ENCODE results near the gene CFAP157.

CFAP157 gene

DNA sequence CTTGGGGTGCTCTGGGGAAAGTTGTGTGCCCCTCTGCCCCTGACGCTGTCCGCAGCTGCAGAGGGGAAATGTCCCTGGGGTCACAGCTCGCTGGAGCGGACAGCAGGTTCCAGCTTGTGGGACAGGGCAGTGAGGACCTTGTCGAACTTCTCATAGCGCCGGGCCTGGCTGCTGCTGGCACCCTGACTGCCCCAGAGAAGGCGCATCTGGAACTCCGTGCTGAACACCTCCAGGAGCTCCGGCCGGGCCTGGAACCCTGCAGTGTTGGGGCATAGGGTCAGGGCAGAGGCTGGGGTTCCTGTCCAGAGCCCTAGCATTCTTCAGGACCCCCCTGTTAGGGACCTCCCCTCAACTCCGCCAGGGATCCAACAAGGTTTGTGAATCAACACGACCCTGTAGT, 31.9 kb downstream of the CFAP157 start:
- Histone ChIP-seq H3K27me3 (ENCODE audit: control insufficient read depth in 1 of 2, insufficient read depth in 2 of 2, low read length in 2 of 2) (peaks cover 6 to 15% of the 10 kb centered on the region in 2 donors), H3K4me1 (ENCODE audit: control insufficient read depth, insufficient read depth, low read length) (peaks cover 23% of the 10 kb centered on the region), H3K9me3 (ENCODE audit: control insufficient read depth in 2 of 2, low read length in 2 of 2) (no peaks in the 10 kb centered on the region), H3K9ac (ENCODE audit: low read length in 2 of 2) (no peak overlapping the region), H3K4me3 (ENCODE audit: low read length in 2 of 2) (no peak overlapping the region), H3K27ac (ENCODE audit: low read length) (no peak overlapping the region), H3K36me3 (ENCODE audit: control insufficient read depth in 2 of 2, insufficient read depth in 2 of 2, low read length in 2 of 2) (no peaks in the 10 kb centered on the region)

DNA sequence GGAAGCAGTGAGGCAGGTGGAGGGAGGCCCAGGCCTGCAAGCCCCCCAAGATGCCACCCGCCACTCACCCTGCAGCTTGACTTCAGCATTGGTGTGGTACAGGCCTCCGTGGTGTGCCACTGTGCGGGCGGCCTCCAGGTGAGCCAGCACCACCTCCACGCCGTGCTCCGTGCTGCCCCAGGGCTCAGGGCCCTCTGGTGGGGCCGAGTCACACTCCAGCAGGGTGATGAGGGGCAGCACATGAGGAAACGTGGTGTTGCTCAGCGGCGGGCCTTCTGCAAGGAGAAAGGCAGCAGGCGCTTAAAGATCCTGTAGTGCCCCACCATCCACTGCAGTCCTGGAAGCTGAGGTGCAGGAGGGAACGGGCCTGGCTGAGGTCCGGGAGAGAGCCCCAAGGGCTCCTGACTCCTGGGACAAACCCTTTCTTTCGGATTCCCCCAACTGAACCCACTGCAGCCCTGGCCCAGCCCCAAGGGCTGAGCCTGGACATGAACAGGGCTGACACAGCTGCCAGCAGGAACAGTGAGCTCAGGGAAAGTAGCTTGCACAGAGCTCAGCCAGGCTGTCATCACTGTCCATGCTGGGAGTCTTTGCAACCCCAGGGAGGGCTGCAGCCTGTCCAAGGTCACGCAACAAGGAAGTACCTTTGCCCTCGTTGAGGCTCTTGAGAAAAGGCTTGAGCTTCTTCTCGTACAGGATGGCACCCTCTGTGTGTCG, 33.0 kb downstream of the CFAP157 start:
- no peaks in the 10 kb centered on the region for H3K36me3 ChIP-seq (ENCODE audit: control insufficient read depth in 2 of 2, insufficient read depth in 2 of 2, low read length in 2 of 2)

DNA sequence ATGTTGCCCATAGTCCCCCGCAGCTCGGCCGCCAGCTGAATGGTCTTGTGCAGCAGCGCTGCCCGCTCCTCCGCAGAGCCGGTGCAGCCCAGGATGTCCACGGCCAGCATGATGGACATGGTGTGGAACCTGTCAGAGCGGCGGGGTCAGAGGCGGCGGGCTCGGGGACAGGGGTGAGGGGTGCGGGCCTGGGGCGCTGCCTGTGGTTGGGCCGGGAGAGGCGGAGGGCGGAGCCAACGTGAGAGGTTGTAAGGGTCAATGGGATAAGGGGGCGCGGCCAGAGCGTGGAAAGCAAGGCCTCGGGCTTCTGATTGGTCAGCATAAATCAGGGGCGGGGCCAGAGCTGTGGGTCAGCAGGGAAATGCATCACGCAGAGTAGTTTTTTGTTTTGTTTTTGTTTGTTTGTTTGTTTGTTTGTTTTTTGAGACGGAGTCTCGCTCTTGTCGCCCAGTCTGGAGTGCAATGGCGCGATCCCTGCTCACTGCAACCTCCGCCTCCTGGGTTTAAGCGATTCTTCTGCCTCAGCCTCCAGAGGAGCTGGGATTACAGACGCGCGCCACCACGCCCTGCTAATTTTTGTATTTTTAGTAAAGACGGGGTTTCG, 35.1 kb downstream of the CFAP157 start:
- H3K36me3 ChIP-seq (ENCODE audit: control insufficient read depth in 2 of 2, insufficient read depth in 2 of 2, low read length in 2 of 2) = no peaks in the 10 kb centered on the region
- no peaks in the 10 kb centered on the region for H3K9me3 ChIP-seq (ENCODE audit: control insufficient read depth in 2 of 2, low read length in 2 of 2)
- peaks cover 12 to 15% of the 10 kb centered on the region in 2 donors for H3K27me3 ChIP-seq (ENCODE audit: control insufficient read depth in 1 of 2, insufficient read depth in 2 of 2, low read length in 2 of 2)
- no peak overlapping the region for H3K27ac ChIP-seq (ENCODE audit: low read length)
- no peak overlapping the region for H3K9ac ChIP-seq (ENCODE audit: low read length in 2 of 2)
- peaks cover 8% of the 10 kb centered on the region for H3K4me1 ChIP-seq (ENCODE audit: control insufficient read depth, insufficient read depth, low read length)
- H3K4me3 ChIP-seq (ENCODE audit: low read length in 2 of 2) = no peak overlapping the region

More for the DNA sequence above, 33.0 kb downstream of the CFAP157 start:
- H3K9me3 ChIP-seq (ENCODE audit: control insufficient read depth in 2 of 2, low read length in 2 of 2) = no peaks in the 10 kb centered on the region
- H3K4me1 ChIP-seq (ENCODE audit: control insufficient read depth, insufficient read depth, low read length) = peaks cover 14% of the 10 kb centered on the region
- H3K9ac ChIP-seq (ENCODE audit: low read length in 2 of 2) = no peak overlapping the region
- peaks cover 12 to 15% of the 10 kb centered on the region in 2 donors for H3K27me3 ChIP-seq (ENCODE audit: control insufficient read depth in 1 of 2, insufficient read depth in 2 of 2, low read length in 2 of 2)
- H3K27ac ChIP-seq (ENCODE audit: low read length) = peak overlapping the region; percentile 2
- H3K4me3 ChIP-seq (ENCODE audit: low read length in 2 of 2) = no peak overlapping the region

DNA sequence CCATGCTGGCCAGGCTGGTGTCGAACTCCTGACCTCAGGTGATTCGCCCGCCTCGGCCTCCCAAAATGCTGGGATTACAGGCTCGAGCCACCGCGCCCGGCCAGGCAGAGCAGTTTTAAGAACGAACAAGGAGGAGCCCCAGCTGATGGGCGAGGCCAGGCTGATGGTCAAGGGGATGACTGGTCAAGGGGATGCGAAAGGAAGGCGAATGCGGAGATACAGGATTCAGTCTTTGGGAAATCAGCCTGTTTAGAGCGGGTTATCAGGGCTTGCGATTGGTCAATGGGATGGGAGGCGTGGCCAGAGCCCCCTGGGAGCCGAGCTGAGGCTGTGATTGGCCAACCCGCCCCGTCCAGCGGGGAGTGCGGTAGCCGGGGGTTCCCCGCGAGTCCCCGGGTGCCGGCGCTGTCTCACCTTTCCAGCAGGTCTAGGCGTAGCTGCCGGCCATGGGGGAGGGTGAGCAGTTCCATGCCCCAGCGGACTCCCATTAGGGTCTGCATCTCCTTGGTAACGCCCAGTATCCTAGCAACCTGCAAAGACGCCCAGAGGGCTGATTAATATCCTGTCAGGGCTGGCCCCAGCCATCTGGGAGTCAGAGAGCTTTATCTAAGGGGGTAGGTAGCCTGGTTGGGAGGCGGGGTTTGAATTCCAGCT, 35.8 kb downstream of the CFAP157 start:
- H3K4me1 ChIP-seq (ENCODE audit: control insufficient read depth, insufficient read depth, low read length) = peaks cover 8% of the 10 kb centered on the region
- H3K27me3 ChIP-seq (ENCODE audit: control insufficient read depth in 1 of 2, insufficient read depth in 2 of 2, low read length in 2 of 2) = peaks cover 12 to 15% of the 10 kb centered on the region in 2 donors
- no peaks in the 10 kb centered on the region for H3K9me3 ChIP-seq (ENCODE audit: control insufficient read depth in 2 of 2, low read length in 2 of 2)
- no peak overlapping the region for H3K27ac ChIP-seq (ENCODE audit: low read length)
- H3K9ac ChIP-seq (ENCODE audit: low read length in 2 of 2) = no peak overlapping the region
- H3K36me3 ChIP-seq (ENCODE audit: control insufficient read depth in 2 of 2, insufficient read depth in 2 of 2, low read length in 2 of 2) = no peaks in the 10 kb centered on the region
- H3K4me3 ChIP-seq (ENCODE audit: low read length in 2 of 2) = no peak overlapping the region

DNA sequence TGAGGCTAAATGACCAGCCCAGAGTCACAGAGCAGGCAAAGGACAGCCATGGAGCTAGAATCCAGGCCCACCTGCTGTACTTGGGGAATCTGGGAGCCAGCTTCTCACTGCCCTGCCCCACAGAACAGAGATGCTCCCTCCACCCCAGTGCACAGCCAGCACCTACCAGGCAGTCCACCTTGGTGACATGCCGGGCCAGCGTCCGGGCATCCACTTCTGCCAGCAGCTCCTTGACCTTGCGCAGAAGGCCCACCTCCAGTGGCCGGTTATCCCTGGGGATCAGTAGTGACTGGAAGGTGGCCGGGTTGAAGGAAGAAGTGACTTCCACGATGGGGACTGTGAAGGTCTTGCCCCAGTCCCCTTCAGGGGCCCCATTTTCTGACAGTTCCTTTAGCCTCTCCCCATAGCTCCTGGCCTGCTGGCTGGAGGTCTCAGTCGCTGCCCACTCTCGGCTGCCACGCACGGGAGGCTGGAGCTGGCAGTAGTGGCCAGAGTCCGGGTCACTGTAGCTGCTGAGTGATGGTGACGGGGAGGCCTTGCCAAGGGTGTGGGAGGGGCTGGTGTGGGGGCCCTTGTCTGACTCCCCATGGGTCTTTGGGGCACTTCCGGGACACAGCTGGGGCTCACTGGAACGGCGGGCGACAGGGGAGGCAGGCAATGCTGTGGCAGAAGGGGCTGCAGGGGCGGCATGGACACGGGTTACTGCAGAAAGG, 37.8 kb downstream of the CFAP157 start:
- no peaks in the 10 kb centered on the region for H3K36me3 ChIP-seq (ENCODE audit: control insufficient read depth in 2 of 2, insufficient read depth in 2 of 2, low read length in 2 of 2)

DNA sequence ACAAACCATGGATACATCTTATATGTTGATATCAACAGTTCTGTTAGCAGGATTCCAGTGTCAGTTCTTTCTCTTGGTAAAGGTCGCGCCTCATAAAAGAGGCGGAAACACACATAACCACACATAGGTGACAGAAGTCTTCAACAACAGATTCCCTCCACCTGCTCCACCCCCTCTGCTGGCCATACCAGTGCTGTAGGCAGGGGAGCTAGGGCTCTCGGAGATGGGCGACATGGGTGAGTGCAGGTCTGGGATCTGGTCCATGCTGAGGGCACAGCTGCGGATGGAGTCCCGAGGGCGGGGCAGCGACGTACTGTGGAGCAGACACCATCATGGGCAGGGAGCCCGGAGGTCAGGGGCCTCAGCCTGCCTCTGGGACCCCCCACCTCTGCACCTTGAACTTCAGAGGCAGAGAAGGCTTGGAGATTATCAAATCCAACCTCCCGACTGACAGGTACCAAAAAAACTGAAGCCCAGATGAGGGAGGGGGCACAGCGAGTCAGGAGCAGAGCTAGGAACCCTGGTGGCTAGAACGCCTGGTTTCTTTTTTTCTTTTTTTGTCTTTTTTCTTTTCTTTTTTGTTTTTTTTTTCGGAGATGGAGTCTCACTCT, 40.3 kb downstream of the CFAP157 start:
- Histone ChIP-seq H3K36me3 (ENCODE audit: control insufficient read depth in 2 of 2, insufficient read depth in 2 of 2, low read length in 2 of 2) (no peaks in the 10 kb centered on the region), H3K4me1 (ENCODE audit: control insufficient read depth, insufficient read depth, low read length) (no peaks in the 10 kb centered on the region), H3K9me3 (ENCODE audit: control insufficient read depth in 2 of 2, low read length in 2 of 2) (no peaks in the 10 kb centered on the region), H3K27ac (ENCODE audit: low read length) (no peak overlapping the region), H3K27me3 (ENCODE audit: control insufficient read depth in 1 of 2, insufficient read depth in 2 of 2, low read length in 2 of 2) (peaks cover 12 to 23% of the 10 kb centered on the region in 2 donors), H3K4me3 (ENCODE audit: low read length in 2 of 2) (no peak overlapping the region), H3K9ac (ENCODE audit: low read length in 2 of 2) (no peak overlapping the region)

More for the DNA sequence above, 37.8 kb downstream of the CFAP157 start:
- H3K9ac ChIP-seq (ENCODE audit: low read length in 2 of 2) = no peak overlapping the region
- peaks cover 15 to 18% of the 10 kb centered on the region in 2 donors for H3K27me3 ChIP-seq (ENCODE audit: control insufficient read depth in 1 of 2, insufficient read depth in 2 of 2, low read length in 2 of 2)
- H3K4me3 ChIP-seq (ENCODE audit: low read length in 2 of 2) = no peak overlapping the region
- H3K4me1 ChIP-seq (ENCODE audit: control insufficient read depth, insufficient read depth, low read length) = peaks cover 8% of the 10 kb centered on the region
- no peaks in the 10 kb centered on the region for H3K9me3 ChIP-seq (ENCODE audit: control insufficient read depth in 2 of 2, low read length in 2 of 2)
- no peak overlapping the region for H3K27ac ChIP-seq (ENCODE audit: low read length)

DNA sequence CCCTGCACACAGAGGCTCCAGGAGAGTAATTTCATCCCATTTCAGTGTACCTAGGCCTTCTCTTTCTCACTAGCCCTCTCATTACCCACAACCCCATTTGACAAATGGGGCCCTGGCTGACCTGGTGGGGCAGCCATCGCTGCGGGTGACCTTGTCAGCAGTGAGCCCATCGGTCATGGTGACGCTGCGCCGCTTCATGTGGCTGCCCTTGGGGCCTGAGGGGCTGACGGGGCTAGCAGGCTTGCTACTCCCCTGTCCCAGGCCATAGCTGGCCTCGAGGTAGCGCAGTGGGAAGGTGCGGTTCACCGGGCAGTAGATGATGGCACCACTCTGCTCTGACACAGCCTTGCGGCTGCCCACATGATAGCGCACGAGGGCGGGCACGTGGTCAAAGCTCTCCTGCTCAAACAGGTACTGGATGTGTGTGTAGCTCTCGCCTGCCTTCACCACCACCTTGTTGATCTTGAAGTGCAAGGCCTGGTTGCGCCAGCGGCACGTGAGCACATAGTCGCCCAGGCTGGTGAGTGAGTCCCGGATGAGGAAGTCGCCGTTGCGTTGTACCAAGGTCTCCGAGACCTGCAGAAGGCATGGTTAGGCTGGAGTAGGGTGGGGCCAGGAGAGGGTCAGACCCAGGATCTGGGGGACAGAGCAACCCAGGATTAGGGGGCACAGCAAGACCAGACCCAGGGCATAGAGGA, 42.5 kb downstream of the CFAP157 start:
- no peaks in the 10 kb centered on the region for H3K9me3 ChIP-seq (ENCODE audit: control insufficient read depth in 2 of 2, low read length in 2 of 2)
- H3K4me1 ChIP-seq (ENCODE audit: control insufficient read depth, insufficient read depth, low read length) = peaks cover under 1% of the 10 kb centered on the region
- H3K4me3 ChIP-seq (ENCODE audit: low read length in 2 of 2) = no peak overlapping the region
- no peak overlapping the region for H3K9ac ChIP-seq (ENCODE audit: low read length in 2 of 2)
- H3K27me3 ChIP-seq (ENCODE audit: control insufficient read depth in 1 of 2, insufficient read depth in 2 of 2, low read length in 2 of 2) = peaks cover 14 to 31% of the 10 kb centered on the region in 2 donors
- no peak overlapping the region for H3K27ac ChIP-seq (ENCODE audit: low read length)
- H3K36me3 ChIP-seq (ENCODE audit: control insufficient read depth in 2 of 2, insufficient read depth in 2 of 2, low read length in 2 of 2) = no peaks in the 10 kb centered on the region

DNA sequence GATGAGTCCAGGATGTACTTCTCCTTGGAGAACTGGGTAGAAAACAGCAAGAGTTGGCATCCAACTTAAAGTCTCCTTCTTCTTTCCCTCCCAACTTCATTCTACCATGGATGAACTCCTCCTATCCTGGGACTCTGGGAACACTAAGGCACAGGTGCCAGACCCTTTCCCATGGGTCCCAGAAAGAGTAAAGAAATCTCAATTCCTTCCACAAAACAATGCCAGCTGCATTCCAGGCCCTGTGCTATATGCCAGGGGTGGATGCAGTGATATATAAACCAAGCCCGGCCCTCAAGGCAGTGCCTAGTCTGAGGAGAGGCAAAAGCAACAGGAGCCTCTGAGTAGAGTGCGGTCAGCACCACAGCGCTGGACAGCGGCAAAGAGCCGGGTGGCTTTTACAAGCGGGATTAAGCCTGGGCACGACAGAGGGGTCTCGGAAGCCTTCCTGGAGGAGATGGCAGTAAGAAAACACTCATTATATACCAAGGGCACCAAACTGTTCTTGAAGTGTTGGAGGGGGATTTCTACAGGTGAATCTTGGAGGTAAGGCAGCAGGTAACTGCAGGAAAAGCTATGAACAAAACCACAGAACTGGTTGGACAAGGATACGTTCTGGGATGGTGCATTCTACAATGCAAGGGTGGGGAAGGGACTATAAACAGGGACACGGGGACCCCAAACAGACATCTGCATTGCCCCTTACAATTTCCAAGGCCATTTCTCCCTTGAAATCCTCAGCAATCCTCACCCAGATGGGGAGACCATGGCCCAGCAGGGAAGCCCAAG, 44.7 kb downstream of the CFAP157 start:
- H3K36me3 ChIP-seq (ENCODE audit: control insufficient read depth in 2 of 2, insufficient read depth in 2 of 2, low read length in 2 of 2) = no peaks in the 10 kb centered on the region

DNA sequence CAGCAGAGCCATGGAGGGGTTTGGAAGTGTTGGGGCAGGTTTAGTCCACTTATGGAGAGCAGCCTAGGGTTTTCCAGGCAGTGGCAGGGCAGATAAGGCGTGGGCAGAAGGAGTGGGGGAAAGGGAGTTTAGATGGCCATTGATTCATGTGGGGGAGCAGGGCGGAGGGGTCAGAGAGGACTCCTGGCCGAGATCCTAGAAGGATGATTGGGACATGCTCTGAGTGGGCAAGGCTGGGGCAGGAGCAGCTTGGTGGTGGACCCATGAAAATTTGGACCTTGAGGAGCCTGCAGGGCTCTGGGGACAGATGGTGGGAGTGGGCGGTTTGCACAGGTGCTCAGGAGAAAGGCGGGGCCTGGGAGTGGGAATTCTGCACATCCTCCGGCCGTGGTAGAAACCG, 46.4 kb downstream of the CFAP157 start:
- Histone ChIP-seq H3K4me3 (ENCODE audit: low read length in 2 of 2) (no peak overlapping the region), H3K27me3 (ENCODE audit: control insufficient read depth in 1 of 2, insufficient read depth in 2 of 2, low read length in 2 of 2) (peaks cover 32 to 37% of the 10 kb centered on the region in 2 donors), H3K36me3 (ENCODE audit: control insufficient read depth in 2 of 2, insufficient read depth in 2 of 2, low read length in 2 of 2) (no peaks in the 10 kb centered on the region), H3K27ac (ENCODE audit: low read length) (no peak overlapping the region), H3K9me3 (ENCODE audit: control insufficient read depth in 2 of 2, low read length in 2 of 2) (no peaks in the 10 kb centered on the region), H3K4me1 (ENCODE audit: control insufficient read depth, insufficient read depth, low read length) (peaks cover 8% of the 10 kb centered on the region), H3K9ac (ENCODE audit: low read length in 2 of 2) (no peak overlapping the region)

More for the DNA sequence above, 44.7 kb downstream of the CFAP157 start:
- Histone ChIP-seq H3K27me3 (ENCODE audit: control insufficient read depth in 1 of 2, insufficient read depth in 2 of 2, low read length in 2 of 2) (peaks cover 32 to 35% of the 10 kb centered on the region in 2 donors), H3K4me1 (ENCODE audit: control insufficient read depth, insufficient read depth, low read length) (peaks cover 8% of the 10 kb centered on the region), H3K27ac (ENCODE audit: low read length) (no peak overlapping the region), H3K9me3 (ENCODE audit: control insufficient read depth in 2 of 2, low read length in 2 of 2) (no peaks in the 10 kb centered on the region), H3K9ac (ENCODE audit: low read length in 2 of 2) (no peak overlapping the region), H3K4me3 (ENCODE audit: low read length in 2 of 2) (no peak overlapping the region)

Measured in stomach smooth muscle (tissue), 2 donors.